GM21515 (cell line): ENCODE measurements around the gene OOEP.
"Not testable (repeated sequence)": the region's sequence is repeated elsewhere in the genome, so short reads cannot be mapped to it uniquely, and the experiment has no call there.

Experiments
- ATAC-seq: cut with Tn5 transposase; IDR thresholded peaks from one replicate; pipeline ENCODE4 v1.9.1; 2021; ENCODE audit not compliant: unreplicated experiment

OOEP gene

GRCh38 chr6:73369563-73369962, at the start of gene OOEP:
OOEP (minus strand) TSS chr6:73369897; CDS start chr6:73369792, 105 bp downstream.
- ATAC-seq = no peak

GRCh38 chr6:73418081-73418741, 48.5 kb upstream of the OOEP start:
- ATAC-seq = no peak

GRCh38 chr6:73413102-73413501, 43.4 kb upstream of the OOEP start:
- ATAC-seq = no peak

GRCh38 chr6:73409395-73409794, 39.7 kb upstream of the OOEP start:
- no peak for ATAC-seq

GRCh38 chr6:73400656-73401055, 31.0 kb upstream of the OOEP start:
- ATAC-seq = no peak

GRCh38 chr6:73395875-73396274, 26.2 kb upstream of the OOEP start:
- ATAC-seq = no peak

- ATAC-seq = no peak
Observed at GRCh38 chr6:73394577-73395354, 25.1 kb upstream of the OOEP start, which contains the start of gene DDX43. DDX43 (plus strand) TSS chr6:73394828; CDS start chr6:73394906, 78 bp downstream.

- no peak for ATAC-seq
Observed at GRCh38 chr6:73393278-73393677, 23.6 kb upstream of the OOEP start.

- not testable (repeated sequence) for ATAC-seq
Observed at GRCh38 chr6:73392188-73392587, 22.5 kb upstream of the OOEP start.

- no peak for ATAC-seq
Observed at GRCh38 chr6:73391675-73392074, 22.0 kb upstream of the OOEP start.

- no peak for ATAC-seq
Observed at GRCh38 chr6:73389854-73390253, 20.2 kb upstream of the OOEP start.

GRCh38 chr6:73388800-73389512, 19.3 kb upstream of the OOEP start:
- peak; percentile 82 for ATAC-seq

- no peak for ATAC-seq
Observed at GRCh38 chr6:73388433-73388799, 18.7 kb upstream of the OOEP start.

- no peak for ATAC-seq
Observed at GRCh38 chr6:73382462-73383113, 12.9 kb upstream of the OOEP start.

- ATAC-seq = not testable (repeated sequence)
Observed at GRCh38 chr6:73381531-73381930, 11.8 kb upstream of the OOEP start.

- ATAC-seq = no peak
Observed at GRCh38 chr6:73377225-73377624, 7.5 kb upstream of the OOEP start.

GRCh38 chr6:73375216-73375615, 5.5 kb upstream of the OOEP start:
- ATAC-seq = no peak

- no peak for ATAC-seq
Observed at GRCh38 chr6:73372516-73372915, 2.8 kb upstream of the OOEP start.

- no peak for ATAC-seq
Observed at GRCh38 chr6:73371984-73372383, 2.3 kb upstream of the OOEP start.

- no peak for ATAC-seq
Observed at GRCh38 chr6:73369157-73369556, 540 bp downstream of the OOEP start.

GRCh38 chr6:73368675-73369074, 1.0 kb downstream of the OOEP start:
- no peak for ATAC-seq
